ENCODE results near the gene LPCAT3.

The LPCAT3 gene

DNA sequence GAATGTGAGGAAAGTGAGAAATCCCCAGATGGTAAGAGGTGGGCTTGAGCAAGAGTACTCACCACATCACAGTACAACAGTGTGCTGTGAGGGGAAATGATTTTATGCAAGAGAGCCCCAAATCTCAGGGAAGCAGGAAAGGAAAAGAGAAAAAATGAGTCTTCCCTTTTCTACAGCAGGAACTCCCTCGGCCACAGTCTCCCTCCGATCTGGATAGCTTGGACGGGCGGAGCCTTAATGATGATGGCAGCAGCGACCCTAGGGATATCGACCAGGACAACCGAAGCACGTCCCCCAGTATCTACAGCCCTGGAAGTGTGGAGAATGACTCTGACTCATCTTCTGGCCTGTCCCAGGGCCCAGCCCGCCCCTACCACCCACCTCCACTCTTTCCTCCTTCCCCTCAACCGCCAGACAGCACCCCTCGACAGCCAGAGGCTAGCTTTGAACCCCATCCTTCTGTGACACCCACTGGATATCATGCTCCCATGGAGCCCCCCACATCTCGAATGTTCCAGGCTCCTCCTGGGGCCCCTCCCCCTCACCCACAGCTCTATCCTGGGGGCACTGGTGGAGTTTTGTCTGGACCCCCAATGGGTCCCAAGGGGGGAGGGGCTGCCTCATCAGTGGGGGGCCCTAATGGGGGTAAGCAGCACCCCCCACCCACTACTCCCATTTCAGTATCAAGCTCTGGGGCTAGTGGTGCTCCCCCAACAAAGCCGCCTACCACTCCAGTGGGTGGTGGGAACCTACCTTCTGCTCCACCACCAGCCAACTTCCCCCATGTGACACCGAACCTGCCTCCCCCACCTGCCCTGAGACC lies 82.7 kb downstream of the LPCAT3 start:
- DNase-seq: no peak

DNA sequence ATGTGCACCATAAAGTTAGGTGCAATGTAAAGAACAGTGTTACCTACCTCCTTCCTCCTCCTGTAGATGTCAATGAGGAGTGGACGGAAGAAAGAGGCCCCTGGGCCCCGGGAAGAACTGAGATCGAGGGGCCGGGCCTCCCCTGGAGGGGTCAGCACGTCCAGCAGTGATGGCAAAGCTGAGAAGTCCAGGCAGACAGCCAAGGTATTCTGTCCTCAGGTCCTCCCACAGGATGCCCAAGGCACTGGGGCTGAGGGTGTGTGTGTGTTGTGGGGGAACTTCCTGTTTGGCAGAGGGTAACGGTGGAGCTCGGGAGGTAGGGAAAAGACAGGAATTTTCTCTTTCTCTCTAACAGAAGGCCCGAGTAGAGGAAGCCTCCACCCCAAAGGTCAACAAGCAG lies 84.2 kb downstream of the LPCAT3 start:
- DNase-seq: no peak

DNA sequence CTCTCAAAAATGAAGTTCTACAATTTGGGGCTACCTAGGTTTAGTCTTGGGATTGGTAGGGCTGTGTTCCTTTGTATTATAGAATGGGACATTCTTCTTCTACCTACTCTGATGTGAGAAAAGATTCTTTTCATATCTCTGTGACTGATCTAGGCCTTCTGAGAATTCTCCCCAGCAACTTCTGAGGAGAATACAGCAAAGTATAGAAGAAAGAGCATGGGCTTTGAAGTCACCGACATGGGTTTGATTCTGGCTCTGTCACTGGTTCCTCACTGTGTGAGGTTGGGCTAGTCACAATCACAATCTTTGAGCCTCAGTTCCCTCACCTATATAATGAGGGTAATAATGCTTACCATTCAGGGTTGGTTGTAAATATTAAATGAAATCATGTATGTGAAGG lies 85.5 kb downstream of the LPCAT3 start:
- DNase-seq: no peak

DNA sequence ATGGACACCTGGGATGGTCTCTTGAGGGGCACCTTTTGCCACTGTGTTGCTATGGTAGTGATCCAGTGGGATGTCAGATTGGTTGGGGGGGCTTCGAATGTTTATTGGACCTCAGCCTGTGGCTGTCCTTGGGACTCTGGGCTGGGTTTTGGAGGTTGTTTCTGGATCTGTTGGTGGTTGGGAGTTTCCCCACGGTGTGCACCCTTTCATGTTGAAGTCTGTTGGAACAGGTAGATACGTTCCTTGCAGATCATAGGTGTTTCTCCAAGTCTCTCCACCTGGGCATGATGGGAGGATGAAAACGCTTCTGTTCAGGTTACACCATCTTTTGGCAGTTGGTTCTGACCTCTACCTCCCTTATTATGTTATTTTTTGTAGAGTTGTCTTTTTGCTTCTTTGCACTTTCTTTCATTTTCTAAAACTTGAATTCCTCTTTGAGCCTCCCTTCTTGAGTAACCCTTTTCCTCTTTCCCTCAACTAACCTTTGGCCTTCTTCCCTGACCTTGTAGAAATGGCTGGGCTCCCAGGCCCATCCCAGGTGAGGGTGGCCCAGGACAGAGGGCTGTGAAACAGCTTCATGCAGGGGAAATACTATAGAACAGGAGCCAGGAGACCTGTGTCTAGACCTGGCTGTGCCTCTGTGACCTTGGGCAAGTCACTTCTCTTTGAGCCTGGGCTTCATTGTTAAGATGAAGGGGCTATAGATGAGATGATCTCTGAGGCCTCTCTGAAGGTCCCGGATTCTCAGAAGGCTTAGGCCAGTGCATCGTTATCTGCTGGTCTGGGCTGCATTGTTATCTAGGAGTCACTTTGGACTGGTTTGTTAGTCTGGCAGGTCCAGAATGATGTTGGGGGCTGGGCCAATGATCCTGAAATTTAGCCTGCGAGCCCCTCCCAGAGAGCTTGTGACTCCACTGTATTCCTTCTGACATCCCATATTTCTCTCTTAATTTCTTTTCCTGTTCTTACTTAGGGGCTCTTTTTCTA lies 88.5 kb downstream of the LPCAT3 start:
- DNase-seq: no peak

DNA sequence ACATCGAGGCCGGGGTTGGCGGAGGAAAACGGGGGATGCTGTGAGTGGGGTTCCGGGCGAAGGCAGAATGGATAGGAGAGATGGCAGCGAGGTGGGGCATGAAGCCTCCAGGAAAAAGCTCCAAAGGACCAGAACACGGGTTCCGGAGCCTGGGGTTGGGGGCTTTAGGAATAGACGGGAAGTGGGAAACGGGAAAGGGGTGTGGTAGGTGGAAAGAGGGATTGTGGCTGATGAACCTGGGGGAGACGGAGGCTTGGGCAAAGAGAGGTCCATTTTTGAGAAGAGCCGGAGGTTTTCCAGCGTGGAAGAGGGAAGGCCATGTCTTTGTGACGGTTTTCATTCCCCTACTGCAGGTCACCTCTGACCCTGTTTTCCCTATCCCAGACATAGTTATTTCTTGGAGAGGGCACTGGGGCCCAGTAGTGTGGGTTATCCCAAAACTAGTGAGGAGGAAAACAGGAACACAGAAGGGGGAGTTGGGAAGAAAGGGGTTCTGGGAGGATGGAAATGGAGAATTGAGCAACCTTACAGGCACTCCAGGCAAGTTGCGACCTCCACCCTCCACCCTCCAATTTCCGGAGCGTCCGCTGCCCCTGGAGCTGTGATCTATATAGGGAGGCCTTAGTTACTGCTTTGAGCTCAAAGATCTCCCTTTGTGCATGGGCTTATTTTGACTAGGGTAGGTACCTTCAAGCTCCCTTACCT lies 89.4 kb downstream of the LPCAT3 start:
- no peak for DNase-seq

DNA sequence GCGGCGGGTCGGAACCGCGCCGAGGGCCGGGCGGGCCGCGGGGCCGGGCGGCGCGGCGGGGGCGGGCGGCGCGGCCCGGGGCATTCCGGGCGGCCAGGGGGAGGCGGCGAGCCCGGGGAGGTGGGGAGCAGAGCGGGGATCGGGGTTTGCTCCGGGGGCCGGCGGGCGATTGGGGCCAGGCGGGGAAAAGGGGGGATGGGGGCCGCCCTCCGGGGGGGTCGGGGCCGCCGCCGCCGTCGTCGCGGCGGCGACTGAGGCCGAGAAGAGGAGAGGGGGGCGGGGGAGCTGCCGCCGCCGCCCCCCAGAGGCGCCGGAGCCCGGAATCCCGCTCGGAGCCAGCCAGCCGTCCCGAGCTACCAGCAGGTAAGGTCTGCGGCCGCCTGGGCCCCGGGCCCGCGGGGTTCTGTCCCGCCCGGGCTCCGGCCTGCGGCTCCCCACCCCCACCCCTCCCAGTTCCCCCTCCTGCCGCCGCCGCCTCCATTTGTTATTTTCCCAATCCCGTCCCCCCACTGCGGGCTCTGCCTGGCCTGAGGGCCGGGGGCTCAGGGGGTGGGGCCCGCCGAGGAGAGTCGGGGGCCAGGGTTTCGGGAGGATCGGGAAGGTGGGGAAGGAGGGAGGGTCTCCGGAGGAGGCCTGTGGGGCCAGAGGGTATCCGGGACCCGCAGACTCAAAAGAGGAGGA lies 90.1 kb downstream of the LPCAT3 start:
- no peak for DNase-seq

DNA sequence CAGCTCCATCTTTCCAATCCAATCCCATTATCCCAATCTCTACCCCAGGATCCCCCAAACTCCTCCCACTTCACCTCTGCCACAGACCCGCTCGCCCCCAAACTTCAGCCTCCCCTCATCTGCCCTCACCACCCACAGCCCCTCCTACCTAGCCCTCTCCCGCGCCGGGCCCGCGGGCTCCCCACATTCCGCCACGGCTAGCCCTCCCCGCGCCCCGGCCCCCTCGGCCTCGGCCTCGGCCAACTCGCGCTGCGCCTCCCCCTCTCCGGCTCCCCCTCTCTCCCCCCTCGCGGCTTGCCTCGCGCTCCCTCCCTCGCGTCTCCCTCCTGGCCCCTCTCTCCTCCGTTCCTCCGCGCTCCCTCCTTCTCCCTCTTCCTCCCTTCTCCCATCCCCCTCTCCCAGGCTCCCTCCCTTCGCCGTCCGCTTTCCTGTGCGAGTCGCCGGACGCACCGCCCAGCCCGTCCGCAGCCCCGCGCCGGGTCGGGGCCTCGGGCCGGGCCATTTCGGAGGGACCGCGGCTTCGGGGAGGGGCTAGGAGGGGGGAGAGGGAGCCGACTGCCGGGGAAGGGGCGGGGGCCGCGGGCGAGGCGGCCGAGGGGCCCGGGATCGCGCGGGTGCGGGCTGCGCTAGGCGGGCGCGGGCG lies 90.8 kb downstream of the LPCAT3 start, which contains the start of gene ATN1:
Gene ATN1 (plus strand): TSS at position 581 of the 643 bp plus-strand sequence. CDS start 6,043 bp downstream, outside the sequence.
- DNase-seq: no peak

Data from NCI-H510A (cell line).